GM10266 (cell line): ENCODE measurements around the gene GPR22.

Source experiments
- DNase-seq: peaks from one replicate; pipeline ENCODE4 v3.0.0; 2012; ENCODE audit errors: extremely low spot score
- TF ChIP-seq, protein P1 (sequence below): IDR thresholded peaks from 2 replicates; pipeline ENCODE4 v1.5.1; 2012; ENCODE audit warnings: mild to moderate bottlenecking, low read depth; ENCODE audit not compliant: control insufficient read depth, insufficient read depth; ENCODE audit errors: missing control alignments

Gene GPR22

DNA sequence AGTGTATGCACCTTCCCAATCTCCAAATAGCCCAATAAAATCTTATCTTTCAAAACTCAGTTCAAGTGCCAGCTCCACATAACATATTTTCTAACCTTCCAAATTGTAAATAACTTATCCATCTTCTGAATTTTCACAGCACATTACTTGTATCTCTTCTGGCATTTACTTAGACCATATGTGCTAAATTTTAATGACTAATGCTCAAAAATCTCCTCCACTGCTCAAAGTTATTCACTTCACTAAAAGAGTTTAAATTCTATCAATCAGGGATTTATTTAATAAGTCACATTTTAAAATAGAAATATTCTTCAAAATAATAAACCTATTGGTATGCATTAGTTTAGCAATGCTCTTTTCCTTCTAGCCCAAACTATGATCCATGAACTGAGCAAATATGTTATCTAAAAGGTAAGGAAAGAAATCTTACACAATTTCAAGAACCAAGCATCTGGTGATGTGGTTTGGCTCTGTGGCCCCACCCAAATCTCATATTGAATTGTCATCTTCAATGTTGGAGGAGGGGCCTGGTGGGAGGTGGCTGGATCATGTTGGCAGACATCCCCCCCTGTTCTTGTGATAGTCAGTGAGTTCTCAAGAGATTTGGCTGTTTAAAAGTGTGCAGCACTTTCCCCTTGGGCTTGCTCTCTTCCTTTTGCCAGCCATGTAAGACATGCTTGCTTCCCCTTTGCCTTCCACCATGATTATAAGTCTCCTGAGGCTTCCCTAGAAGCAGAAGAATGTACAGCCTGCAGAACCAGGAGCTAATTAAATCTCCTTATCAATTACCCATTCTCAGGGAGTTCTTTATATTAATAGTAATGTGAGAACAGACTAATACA is 28.1 kb upstream of the GPR22 start:
- TF ChIP-seq, protein P1, sequence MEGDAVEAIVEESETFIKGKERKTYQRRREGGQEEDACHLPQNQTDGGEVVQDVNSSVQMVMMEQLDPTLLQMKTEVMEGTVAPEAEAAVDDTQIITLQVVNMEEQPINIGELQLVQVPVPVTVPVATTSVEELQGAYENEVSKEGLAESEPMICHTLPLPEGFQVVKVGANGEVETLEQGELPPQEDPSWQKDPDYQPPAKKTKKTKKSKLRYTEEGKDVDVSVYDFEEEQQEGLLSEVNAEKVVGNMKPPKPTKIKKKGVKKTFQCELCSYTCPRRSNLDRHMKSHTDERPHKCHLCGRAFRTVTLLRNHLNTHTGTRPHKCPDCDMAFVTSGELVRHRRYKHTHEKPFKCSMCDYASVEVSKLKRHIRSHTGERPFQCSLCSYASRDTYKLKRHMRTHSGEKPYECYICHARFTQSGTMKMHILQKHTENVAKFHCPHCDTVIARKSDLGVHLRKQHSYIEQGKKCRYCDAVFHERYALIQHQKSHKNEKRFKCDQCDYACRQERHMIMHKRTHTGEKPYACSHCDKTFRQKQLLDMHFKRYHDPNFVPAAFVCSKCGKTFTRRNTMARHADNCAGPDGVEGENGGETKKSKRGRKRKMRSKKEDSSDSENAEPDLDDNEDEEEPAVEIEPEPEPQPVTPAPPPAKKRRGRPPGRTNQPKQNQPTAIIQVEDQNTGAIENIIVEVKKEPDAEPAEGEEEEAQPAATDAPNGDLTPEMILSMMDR, result no peak
- DNase-seq, result no peak

DNA sequence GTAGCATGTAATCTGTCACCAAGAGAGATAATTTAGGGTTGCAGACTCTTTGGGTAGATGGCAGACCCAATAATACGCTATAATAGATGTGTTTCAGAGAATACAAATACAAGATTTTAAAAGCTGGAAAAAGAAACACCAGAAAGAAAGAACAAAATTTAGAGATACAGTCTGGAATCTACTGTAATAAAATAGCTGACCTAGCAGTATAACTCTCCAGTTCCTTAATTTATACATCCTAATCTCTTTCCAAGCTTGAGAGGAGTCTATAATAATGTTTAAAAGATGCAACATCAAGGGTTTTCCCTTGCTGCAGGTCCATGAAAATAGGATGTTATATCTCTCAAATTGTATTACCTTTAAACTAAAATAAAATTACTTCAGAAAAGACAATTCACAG is 27.2 kb upstream of the GPR22 start:
- no peak for DNase-seq

DNA sequence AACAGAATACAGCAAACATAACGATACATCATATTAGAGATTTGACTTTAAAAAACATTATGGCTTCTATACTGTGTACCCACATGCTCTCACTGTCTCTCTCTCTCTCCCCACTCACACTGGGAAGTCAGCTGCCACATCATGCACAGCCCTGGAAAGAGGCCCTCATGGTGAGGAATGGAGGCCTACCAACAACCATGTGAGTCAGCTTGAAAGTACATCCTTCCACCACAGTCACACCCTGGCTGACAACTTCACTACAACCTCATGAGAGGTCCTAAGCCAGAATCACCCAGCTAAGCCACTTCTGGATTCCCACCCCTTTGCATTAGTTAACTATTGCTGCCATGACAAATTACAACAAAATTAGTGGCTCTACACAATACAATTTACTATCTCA is 23.3 kb upstream of the GPR22 start:
- DNase-seq, result no peak
- TF ChIP-seq, protein P1, result no peak

More for the DNA sequence above, 27.2 kb upstream of the GPR22 start:
- TF ChIP-seq, protein P1, result no peak

DNA sequence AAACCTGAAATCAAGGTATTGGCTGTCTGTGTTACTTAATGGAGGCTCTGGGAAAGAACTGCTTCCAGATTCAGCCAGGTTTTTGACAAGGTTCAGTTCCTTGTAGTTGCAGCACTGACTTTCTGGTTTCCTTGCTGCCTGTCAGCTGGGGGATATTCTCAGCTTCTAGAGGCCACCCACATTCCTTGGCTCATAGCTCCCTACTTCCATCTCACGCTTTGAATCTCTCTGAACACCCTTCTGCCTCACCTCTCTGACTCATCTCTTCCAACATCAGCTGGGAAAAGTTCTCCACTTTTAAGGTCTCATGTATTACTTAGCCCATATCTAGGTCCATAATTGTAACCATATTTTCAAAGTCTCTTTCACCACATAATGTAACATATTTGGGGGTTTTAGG is 22.9 kb upstream of the GPR22 start:
- TF ChIP-seq, protein P1, result no peak
- no peak for DNase-seq

DNA sequence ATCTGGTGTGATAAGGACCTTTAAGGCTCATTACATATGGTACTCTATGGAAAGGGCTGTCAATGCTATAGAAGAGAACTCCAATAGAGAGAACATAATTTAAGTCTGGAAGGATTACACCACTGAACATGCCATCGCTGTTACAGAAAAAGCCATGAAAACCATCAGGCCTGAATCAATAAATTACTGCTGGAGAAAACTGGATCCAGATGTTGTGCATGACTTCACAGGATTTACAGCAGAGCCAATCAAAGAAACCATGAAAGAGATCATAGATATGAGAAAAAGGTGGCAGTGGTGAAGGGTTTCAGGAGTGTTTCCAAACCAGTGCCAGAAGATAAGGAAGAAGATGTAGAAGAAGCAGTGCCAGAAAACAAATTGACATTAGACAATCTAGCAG is 18.9 kb upstream of the GPR22 start:
- TF ChIP-seq, protein P1, result no peak

DNA sequence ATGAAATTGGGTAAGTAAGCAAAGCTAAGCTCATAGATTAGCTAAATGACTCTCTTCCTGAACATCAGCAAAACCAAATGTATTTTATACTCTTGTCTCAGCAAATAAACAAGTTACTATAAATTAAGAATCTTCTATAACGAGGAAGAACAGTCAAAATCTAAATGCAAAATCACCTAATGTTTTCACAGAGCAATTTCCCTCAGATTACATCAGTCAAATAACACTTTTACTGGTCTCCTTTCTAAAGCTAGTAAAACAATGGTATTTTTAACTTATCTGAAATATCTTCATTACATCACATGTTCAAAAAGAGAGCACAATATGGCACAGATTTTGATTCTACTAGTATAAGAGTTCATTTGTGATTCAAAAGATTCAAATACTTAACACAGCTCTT is 16.5 kb upstream of the GPR22 start:
- no peak for DNase-seq
- TF ChIP-seq, protein P1, result no peak

More for the DNA sequence above, 18.9 kb upstream of the GPR22 start:
- DNase-seq, result no peak

DNA sequence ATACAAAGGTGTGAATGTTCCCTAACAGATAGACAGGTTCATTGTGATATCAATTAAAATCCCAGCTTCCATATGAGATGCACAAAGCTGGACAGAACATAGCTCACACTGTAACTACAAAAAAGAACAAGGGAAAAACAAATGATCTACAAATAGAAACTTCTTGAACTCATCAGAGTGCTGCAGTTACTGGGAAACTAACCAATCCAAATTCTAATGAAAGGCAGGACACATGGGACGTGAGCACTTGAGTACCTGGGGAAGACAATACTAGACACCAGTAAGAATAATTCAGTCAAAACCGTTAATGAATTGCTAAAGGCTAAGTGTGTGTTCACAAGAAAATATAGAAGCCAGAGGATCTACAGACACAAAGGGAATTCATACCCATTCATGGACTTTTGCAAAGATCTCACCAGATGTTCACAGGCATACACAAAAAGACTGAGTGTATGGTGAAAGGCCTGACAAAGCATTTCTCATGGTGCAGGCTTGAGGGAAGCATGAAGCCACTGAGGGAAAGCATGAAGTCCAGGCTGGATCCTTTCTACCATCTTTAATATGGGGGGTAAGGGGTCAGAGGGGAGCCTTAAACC is 7.8 kb upstream of the GPR22 start:
- TF ChIP-seq, protein P1, result no peak
- no peak for DNase-seq
